Hematopoietic multipotent progenitor cell (in vitro differentiated cells): ENCODE measurements around the gene CPZ. TPM values are rescaled to one million over a fixed set of nuclear protein-coding genes. Genes with fewer than 3 reads are reported as not detected.
"Not testable (repeated sequence)": the region's sequence is repeated elsewhere in the genome, so short reads cannot be mapped to it uniquely, and the experiment has no call there.

Experiments
- DNase-seq, 3 donors: peaks; one replicate each; pipeline ENCODE4 v3.0.0-alpha.2; 2011 to 2015; ENCODE audit warnings: low read depth in 2 of 3, low spot score in 2 of 3
- total RNA-seq: library from RNA; depleted of rRNA; stranded (reverse); fragments of >200 nt; gene quantifications from one replicate; pipeline ENCODE4 v1.2.3, GENCODE V29; 2012

The CPZ gene
- total RNA-seq, 1 donor = not detected

DNA sequence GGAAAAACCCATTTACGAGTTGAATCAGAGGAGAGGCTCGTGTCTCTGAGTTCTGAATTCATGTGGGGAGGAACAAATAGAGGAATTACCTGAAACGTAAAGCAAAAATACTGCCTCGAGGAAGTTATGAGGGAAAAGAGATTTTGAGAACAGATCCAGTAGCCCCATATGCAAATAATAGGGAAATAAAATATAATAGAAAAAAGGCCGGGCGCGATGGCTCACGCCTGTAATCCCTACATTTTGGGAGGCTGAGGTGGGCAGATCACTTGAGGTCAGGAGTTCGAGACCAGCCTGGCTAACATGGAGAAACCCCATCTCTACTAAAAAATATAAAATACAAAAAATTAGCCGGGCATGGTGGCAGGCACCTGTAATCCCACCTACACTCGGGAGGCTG is 42.2 kb downstream of the CPZ start:
- not testable (repeated sequence) for DNase-seq

DNA sequence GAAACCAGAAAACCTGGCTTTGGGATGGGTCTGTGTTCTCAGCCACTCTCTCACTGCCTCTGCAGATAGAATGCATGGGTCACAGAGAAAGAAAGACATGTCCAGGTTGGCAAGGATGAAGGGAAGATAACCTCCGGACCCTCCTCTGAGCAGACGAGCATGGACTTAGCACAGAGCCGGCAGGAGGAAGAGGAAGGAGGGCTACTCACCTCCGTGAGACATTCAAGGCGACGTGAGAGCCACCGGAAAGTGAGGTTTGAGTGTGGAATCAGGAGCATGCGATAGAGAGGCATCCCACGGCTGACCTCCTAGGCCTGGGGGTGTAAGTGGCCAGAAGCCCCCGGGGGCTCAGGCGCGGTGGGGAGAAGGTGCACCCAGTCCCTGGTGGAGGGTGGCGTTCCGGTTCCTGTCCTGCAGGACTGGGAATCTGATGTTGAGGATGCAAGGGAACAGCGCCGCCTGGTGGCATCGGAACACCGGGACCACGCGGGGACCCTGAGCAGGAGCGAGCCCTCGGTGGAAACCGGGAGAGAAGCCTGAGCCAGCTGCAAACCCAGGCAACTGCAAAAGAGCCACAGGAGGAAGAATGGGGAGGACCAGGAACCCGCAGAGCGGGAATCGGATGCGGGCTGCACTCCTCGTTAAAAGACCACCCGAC is 43.5 kb downstream of the CPZ start:
- not testable (repeated sequence) for DNase-seq

DNA sequence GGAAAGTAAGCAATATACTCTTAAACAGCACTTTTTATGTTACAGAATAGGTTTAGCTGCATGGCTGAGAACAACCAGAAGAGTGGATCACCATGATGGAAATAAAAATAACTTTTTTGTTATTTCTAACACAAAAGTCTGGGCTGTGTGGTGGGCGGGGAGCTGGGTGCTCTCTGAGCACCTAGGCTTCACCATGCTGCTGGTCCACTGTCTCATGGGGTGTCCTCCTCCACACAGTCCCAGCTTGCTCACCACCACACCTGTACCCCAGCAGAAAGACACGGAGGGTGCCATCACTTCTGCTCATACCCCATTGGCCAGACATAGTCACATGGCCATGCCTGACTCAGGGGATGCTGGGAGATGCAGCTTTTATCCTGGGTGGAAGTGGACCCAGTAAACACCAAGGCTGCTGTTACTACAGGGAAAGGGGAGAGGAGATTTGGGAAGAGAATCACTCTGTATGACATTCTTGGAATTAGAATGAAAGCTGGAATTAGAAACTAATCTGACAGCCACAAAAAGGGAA is 45.0 kb downstream of the CPZ start:
- DNase-seq = no peak

DNA sequence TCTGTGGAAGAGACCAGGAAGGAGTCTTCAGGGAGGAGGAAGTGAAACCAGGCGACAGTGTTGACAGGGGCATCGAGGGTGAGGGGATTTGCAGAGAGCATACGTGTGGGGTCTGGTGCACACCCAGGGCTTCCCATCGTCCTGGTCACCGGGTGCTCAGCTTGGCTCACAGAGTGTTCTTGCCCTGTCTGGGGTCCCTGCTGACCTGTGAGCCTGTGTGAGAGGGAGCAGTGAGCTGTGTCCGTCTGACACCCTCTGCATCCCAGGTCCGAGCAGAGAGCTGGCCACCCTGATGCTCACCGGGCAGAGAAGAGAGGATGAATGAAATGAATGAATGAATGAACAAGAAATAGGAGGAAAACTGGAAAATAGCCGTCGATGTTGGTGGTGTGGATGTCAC is 46.5 kb downstream of the CPZ start:
- no peak for DNase-seq

GRCh38 chr4:8639777-8640720 is 47.5 kb downstream of the CPZ start:
- no peak for DNase-seq

GRCh38 chr4:8640816-8641215 is 48.3 kb downstream of the CPZ start:
- no peak for DNase-seq

GRCh38 chr4:8641256-8641655 is 48.7 kb downstream of the CPZ start:
- no peak for DNase-seq

GRCh38 chr4:8641931-8642650 is 49.5 kb downstream of the CPZ start:
- no peak for DNase-seq

DNA sequence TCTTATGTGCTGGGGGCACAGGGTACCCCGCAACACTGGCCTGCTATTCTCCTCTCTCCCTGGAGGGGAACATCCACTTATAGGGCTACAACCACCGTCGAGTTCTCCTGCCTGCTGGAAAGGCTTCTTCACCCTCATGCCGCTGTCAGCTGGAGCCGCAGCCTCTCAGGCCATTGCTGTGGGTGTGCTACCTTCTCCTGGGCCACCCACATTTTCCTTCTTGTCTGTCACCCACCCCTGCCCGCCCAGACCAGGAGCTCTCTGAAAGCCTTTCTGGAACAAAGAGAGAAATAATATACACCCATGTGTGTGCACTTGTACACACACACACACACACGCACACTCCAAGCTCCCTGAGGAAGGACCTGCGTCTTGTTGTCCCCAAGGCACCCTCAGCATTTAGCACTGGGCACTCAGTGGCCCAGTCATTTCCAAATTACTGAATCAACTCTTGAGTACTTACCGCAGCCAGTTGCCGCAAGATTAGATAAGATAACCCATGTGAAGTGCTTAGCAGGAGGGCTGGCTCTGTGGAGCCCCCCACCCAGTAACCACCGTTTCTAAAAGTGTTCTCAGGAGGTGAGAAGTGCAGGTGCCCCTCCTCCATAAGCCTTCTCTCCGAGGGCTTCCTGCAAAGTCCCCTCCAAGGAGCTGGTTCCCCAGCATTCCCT is 50.2 kb downstream of the CPZ start:
- DNase-seq = no peak

GRCh38 chr4:8643441-8643840 is 50.9 kb downstream of the CPZ start:
- no peak for DNase-seq

DNA sequence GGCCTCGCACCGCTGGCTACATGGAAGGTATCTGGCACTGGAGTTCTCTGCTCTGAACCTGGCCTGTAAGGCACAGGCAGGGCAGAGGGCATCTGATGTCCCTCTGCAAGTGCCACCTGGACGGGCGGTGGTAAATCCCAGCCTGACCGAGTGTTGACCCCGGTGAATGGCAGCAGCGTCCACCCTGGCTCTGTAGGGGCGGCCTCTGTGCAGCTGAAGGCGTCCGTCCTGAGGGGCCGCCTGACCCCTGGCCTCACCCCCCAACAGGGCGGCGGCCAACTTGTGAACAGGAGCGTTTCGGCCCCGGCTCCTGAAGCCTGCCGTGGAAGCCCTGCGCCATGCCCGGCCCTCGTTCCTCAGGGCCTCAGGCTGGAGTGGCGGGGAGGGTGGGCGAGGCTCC is 51.4 kb downstream of the CPZ start:
- no peak for DNase-seq

DNA sequence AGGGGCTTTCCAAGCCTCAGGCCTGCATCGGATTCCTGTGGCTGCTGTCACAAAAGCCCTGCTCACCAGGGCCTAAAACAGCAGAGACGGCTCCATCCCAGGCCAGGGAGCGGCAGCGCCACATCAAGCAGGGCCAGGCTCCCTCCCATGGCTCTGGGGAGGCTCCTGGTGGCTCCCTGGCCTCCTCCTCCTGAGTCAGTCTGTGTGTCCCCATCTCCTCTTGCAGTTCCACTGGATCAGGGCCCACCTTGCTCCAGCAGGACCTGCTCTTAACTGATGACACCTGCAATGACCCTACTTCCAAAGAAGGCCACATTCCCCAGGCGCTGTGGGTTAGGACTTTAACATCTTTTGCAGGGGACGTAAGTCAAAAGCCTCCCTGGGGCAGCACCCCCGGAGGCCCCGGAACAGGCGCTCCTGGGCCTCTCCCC is 51.9 kb downstream of the CPZ start:
- no peak for DNase-seq

DNA sequence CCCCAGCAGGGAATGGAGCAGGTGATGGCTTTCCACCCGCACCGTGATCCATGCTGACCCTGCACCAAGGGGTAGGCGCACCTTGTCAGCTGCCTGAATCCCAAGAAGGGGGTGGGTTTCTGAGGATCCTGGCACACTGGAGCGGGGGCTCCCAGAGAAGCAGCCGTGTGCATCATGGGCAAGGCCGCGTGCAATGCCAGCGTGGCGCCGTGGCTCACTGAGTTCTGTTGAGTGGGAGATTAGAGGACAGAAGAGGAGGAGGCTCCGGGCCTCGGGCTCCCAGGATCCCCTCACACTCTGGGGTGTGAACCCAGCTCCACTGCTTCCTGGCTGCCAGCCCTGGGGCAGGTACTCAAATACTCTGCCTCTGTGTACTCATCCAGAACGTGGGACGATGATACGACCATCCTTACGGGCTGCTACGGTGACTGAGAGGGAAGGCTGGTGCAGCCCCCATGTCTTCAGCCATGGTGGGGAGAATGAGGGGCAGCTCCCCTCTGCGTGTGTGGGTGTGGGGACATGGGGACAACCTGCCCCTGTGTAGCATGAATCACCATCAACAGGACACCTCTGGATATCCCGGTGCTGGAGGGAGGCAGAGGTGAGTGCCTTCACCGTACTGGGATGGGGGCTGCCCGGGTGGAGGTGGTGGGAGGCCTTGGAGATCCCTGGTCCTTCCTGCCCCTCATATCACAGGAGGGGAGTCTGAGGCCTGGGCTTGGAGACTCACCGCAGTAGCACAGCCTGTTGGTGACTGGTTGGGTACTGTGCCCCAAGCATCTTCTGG is 52.6 kb downstream of the CPZ start:
- no peak for DNase-seq

DNA sequence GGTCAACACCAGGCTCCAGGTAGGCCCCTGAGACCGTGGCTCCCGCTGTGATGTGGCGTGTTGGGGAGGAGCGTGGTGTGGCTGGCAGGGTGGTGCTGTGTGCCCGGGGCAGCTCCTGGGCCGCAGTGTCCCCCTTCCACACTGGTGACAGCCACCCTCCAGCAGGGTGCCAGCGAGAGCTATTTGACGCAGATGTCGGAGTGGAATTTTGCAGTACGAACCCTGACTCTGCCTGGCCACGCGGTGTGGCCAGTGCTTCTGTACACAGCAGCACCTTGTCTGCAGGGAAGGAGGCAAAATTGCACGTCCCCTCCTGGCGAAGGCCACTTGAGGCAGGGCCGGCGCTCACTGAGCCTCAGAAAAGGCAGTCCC is 53.2 kb downstream of the CPZ start:
- DNase-seq = no peak

- DNase-seq = no peak
Observed at GRCh38 chr4:8646296-8647093, 53.9 kb downstream of the CPZ start.

DNA sequence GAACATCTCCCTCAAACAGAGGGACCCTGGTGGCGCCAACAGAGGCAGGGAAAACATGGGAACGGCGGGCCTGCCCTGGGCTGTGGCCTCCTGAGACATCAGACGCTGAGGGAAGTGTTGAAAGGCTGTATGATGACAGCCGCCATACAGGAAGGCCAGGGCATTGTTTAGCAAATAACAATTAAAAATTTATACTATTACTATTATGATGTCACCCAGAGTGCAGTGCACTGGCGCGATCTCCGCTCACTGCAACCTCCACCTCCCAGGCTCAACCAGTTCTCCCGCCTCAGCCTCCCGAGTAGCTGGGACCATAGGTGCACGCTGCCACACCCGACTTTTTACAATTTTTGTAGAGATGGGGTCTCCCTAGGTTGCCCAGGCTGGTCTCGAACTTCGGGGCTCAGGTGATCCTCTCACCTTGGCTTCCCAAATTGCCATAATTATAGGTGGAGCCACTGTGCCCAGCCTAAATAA is 54.6 kb downstream of the CPZ start:
- no peak for DNase-seq

DNA sequence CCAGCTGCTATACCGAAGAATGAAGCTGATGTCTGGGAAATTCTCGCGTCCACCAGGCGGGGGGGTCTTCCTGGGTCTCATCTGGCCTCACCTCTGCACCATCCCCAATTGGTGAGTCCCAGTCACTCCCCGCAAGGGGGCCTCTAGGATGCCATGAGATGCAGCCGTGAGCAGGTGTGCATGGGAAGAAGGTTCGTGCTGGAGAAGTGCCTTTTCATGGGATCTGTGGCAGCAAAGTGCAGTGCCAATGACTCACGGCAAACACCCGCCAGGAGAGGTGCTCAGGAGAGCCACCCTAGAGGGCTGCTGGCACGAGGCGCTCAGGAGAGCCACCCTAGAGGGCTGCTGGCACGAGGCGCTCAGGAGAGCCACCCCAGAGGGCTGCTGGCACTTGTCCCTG is 55.1 kb downstream of the CPZ start:
- DNase-seq = no peak

DNA sequence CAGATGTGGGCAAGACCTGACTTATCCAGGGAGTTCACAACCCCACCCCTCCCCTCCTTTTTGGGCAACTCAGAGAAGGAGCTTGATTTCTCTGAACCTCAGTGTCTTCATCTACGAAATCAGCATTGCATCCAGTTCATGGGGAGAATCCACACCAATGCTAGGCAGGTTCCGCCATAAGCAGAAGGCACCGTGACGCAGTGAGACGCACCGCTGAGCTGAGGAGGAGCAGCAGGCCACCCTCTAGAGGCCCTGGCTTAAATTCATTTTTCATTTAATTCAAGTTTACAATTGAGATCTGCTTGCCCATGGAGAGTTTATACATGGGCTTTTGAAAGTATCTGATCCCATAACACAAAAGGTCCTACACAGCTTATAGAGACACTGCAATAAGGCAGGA is 55.7 kb downstream of the CPZ start:
- DNase-seq = no peak
